GM21786 (cell line): ENCODE measurements around the gene ZNF768.
"Not testable (repeated sequence)": the region's sequence is repeated elsewhere in the genome, so short reads cannot be mapped to it uniquely, and the experiment has no call there.

Experiments used
- ATAC-seq: cut with Tn5 transposase; IDR thresholded peaks from one replicate; pipeline ENCODE4 v1.9.1; 2021; ENCODE audit not compliant: unreplicated experiment

ZNF768 gene

DNA sequence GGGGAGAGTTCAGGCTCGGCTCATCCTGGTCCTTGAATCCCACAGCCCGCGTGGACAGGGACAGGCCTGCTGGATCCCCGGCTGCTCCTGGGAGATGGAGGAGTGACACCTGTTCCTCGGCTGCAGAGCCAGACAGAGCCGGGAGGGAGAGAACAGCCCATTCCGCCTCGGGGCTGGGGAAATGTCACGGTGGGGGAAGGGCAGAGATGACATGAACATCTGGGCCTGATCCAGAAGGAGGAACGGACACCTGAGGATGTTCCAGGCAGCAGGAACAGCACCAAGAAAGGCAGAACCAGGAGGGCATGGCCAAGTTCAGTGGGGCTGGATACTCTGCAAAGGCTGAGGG is 29.7 kb upstream of the ZNF768 start:
- no peak for ATAC-seq

DNA sequence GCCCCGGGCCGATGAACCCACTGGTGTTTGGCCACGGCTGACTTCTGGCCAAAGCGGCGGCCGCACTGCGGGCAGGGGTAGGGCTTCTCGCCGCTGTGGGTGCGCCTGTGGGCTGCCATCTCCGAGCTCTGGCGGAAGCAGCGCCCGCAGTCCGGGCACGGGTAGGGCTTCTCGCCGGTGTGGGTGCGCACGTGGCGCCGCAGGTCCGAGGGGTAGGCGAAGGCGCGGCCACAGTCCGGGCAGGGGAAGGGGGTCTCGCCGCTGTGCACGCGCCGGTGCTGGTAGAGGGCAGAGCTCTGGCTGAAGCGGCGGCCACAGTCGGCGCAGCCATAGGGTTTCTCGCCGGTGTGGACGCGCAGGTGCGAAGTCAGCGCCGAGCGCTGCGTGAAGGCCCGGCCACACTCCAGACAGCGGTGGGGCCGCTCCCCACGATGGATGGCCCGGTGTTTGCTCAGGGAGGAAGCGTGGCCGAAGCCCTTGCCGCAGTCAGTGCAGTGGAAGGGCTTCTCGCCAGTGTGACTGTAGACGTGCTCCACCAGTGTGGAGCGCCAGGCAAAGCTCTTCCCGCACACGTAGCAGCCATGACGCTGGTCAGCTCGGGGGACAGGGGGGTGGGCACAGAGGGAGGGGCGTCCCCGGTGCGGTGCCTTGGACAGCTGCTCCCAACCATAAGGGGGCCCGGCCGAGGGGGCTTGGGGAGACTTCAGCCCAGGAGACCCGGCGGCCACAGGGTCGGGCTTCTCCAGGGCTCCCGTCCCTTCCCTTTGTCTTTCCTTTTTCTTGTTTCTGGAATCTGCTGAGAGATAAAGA is 29.2 kb upstream of the ZNF768 start:
- ATAC-seq: no peak

DNA sequence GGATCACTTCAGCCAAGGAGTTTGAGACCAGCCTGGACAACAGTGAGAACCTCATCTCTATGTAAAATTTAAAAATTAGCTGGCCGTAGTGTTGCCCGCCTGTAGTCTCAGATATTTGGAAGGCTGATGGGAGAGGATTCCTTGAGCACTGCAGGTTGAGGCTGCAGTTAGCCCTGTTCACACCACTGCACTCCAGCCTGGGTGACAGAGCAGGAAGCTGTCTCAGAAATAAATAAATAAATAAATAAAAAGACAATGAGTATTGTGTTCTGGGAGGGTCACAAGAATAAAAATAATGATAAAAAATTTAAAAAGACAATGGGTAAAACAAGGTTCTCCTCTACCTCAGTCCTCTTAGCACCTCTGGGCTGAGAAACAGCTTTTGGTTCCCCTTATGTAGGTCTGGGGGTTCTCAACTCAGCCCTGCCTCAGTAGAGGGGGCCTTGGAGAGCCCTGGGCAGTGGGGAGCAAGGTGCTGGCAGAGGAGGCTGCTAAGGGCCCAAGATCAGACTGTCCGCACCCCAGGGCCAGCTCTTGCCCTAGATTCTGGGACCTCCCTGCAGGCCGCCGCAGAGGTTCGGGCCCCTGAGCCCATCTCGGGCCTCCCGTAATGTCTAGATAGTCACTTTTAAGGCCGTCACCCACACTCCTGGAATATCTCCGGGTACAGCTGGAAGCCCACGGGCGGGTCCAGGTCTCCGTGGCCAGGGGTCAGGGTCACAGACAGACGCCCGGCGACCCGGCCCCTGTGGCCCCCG is 28.4 kb upstream of the ZNF768 start:
- no peak for ATAC-seq

DNA sequence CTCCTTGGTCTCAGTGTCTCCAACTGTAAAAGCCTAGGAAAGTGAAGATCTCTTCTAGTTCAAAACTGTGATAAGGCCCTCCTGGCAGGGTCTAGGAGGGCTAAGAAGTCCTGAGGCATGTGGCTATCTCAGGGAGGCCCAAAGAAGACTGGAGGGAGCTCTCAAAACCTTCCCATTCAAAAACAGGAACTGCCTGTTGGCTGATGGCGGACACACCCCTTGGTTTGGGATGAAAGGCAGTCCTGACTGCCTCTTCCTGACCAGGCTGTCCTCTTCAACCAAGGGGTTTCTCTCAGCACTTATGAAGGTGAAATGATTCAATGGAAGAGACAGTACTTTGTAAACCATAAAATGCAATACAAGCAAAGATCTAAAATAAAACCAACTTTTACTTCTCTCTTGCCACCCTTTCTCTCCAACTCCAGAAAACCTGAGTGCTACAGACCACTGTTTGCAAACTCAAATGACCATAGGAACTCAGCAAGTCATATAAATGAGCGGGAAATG is 27.1 kb upstream of the ZNF768 start:
- ATAC-seq: no peak

DNA sequence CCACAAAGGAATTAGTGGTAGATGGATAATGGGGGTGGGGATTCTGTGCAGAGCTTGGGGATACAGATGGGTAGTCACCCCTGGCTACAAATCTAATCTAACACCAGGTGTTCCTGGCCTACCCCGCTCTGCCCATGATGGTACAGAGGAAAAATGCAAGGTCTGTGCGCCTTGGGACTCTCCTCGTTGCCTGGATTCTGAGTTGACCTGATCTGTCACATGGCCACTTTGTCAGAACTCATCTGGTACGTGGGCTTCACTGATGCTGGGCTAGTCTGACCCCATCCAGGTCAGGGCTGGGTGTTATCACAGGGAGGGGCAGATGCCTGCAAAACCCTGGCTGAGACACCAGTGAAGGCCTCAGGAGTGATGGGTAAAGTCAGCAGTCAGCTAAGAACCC is 26.6 kb upstream of the ZNF768 start:
- ATAC-seq: no peak

DNA sequence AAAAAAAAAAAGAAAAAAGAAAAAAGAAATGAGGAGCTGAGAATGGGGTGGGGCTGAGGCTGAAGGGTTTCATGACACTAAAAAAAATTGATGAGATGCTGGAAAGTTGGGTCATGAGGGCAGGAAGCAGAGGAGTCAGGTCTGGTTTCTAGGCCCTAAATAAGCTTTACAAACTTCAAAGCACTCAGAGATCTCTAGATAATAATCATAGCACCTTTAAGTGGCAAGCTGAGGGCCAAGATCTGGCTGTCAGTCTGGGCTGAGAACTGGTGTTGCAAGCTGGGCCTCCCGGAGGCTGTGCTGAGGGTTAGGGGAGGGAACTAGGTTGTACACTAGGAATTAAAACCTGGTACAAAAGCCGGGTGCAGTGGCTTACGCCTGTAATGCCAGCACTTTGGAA is 25.4 kb upstream of the ZNF768 start:
- no peak for ATAC-seq

DNA sequence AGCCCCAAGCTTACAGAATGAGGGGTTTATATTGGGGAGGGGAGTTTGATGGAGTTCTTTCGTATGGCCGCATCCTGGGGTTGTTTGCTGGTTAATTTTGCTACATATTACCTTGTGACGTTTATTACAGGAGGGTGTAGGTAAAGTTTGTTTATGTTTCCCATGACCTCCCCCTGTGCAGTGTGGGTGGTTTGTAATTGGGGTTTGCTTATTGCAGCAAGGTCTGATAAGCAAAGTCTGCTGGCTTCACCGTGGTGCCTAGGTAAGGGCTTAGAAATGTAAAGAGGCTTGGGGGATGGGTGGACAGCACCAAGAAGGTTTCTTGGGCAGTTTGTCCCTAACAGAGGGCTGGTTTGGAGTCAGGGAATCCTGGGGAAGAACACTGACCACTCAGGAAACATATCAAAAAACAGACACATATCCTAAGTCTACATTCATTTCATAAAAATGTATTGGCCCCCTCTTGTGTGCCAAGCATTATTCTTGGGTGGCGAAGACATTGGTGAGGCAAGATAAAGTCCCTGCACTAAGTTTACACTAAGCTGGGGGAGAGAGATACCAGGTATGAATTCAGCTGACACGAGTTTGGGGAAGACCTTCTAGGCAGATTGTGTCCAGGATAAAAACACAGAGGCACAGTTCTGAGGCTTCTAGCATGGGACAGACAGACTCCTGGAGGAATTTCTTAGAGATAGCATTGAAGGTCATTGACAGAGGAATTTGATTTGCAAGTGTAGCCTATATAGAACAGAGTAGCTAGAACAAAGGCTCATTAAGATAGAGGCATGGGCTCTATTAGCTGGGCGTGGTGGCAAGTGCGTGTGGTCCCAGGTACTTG is 22.3 kb upstream of the ZNF768 start:
- ATAC-seq: no peak

DNA sequence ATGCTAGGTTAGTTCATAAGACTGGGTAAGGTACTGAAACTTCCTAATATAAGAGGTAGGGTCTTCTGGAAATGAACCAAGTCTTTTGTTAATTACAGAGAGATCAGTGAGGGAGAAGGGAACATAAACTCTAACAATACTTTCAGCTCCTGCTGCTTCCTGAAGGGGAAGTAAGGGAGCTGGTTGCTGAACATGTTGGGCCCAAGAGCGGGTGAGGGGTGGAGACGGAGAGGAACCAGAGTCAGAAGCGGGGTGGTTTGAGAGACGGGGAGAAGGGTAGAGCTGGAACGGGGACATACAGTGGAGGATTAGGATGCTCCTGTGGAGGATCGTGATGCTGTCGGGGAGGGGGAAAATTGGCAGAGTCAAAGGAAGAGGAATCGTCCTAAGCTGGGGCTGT is 19.7 kb upstream of the ZNF768 start:
- no peak for ATAC-seq

DNA sequence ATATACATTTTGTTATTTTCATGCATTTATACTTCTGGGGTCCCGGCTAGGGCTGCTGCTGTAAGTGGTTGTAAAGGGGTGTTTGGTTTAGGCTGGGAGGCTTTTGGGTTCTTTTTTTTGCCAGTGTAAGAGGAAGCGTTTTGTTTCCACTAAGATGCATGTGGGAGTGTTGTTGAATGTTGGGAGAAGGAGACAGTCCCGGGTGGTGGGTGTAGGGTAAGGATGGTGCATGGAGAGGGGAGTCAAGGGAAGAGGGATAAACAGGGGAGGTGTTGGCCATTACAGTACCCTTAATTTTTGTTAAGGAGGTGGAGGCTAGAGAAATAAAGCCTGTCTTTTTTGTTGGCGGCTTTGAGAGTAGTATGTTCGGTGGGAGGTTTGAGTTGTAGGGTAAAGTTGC is 16.7 kb upstream of the ZNF768 start:
- no peak for ATAC-seq

DNA sequence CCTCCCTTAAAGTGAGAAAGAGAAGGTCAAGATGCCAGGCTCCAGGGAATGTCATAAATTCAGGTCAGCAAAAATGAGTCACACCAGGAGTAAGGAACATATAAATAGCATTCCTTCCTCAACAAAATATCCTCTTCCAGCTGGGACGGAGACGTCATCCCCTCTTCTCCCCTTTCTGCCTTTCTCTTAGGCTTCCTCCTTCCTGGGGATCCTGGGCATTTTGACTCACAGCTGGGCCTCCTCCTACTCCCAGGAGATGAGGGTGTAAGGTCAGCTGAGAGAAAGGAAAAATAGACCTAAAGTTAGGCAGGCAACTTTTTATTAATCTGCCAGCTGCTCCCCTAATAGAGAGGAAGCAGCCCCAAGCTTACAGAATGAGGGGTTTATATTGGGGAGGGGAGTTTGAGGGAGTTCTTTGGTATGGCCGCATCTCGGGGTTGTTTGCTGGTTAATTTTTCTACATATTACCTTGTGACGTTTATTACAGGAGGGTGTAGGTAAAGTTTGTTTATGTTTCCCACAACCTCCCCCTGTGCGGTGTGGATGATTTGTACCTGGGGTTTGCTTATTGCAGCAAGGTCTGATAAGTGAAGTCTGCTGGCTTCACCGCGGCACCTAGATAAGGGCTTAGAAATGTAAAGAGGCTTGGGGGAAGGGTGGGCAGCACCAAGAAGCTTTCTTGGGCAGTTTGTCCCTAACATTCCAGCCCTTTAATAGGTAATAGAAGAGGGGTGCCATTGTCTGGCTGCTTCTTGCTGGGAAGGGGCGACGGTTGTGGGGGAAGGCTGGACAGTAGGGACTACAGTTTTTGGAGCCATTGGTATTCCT is 15.3 kb upstream of the ZNF768 start:
- no peak for ATAC-seq

DNA sequence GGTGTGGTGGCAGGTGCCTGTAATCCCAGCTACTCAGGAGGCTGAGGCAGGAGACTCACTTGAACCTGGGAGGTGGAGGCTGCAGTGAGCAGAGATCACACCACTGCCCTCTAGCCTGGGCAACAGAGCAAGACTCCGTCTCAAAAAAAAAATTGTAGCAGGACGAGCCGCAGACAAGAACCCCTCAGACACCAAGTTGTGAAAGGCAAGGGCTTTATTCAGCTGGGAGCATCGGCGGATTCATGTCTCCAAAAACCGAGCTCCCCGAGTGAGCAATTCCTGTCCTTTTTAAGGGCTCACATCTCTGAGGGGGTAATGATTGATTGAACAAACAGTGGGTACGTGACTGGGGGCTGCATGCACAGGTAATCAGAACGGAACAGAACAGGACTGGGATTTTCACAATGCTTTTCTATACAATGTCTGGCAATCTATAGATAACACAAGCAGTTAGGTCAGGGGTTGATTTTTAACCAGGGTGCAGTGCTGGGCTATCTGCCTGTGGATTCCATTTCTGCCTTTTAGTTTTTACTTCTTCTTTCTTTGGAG is 14.6 kb upstream of the ZNF768 start:
- not testable (repeated sequence) for ATAC-seq

DNA sequence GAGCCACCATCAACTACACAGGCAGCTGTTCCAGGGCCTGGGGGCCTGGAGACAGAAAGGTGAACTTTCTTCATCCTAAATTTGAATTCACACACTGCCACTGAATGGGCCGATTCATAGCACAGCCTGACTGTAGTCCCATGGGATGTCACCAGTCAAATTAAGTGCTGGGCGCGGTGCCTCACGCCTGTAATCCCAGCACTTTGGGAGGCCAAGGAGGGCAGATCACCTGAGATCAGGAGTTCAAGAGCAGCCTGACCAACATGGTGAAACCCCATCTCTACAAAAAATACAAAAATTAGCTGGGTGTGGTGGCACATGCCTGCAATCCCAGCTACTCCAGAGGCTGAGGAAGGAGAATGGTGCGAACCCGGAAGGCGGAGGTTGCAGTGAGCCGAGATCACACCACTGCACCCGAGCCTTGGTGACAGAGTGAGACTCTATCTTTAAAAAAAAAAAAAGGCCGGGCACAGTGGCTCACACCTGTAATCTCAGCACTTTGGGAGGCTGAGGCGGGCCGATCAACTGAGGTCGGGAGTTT is 13.7 kb upstream of the ZNF768 start:
- ATAC-seq: not testable (repeated sequence)

DNA sequence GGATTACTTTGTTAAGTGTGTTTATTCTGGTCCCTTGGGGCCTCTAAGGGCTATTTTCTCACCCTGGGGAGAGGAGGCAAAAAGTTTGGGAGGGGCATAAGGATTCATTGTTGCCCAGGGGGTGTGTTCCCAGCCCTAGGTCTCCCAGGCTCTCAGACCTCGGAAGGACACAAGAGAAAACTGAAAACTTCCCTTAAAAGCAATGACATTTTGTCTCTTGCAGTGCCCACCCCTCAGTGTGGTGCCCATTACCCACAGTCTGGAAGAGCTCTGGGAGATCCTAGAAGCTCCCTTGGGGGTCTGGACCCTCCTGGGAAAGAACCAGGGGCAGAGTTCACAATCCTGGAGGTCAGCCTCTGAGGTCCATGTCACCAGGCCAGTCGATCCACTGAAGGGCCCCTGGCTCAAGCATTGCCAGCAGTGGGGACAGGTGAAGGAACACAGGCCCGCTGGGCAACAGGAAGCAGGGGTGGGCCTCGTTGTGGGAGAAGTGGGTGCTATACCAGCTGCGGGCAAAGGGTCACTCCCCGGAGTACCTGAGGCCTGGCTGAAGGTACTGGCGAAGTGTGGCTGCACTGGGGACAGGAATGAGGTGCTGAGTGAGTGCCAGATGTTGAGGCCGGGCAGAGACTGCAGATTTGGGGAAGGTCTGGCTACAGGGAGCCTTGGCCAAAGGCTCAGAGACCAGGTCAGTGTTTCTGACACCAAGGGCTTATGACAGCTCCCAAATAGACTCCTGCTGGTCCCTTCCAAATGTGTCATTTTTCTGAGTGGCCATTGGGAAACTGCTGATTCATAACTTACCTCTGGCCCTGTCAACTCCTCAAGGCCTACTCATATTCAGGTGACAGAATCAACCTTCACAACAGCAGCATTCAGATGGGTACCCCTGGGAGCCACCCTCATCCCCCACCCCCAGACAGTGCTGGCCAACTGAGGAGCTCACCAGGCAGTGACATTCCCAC is 12.9 kb upstream of the ZNF768 start:
- ATAC-seq: no peak

DNA sequence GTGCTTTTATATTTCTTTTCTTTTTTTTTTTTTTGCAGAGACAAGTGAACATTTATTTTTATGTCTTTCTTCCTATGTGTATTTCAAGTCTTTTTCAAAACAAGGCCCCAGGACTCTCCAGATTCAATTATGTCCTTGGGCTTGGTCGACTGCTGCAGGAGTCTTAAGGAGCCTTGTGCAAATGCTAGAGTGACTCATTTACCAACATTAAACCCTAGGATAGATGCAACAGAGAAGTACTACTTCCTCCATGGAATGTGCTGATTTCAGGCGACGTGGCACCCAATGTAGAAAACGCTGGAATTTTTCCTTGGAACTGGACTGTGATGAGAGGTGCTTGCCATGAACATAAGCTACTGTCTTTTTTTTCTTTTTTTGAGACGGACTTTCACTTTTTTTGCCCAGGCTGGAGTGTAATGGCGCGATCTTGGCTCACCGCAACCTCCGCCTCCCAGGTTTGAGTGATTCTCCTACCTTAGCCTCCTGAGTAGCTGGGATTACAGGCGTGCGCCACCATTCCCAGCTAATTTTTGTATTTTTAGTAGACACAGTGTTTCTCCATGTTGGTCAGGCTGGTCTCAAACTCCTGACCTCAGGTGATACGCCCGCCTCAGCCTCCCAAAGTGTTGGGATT is 10.1 kb upstream of the ZNF768 start:
- not testable (repeated sequence) for ATAC-seq

DNA sequence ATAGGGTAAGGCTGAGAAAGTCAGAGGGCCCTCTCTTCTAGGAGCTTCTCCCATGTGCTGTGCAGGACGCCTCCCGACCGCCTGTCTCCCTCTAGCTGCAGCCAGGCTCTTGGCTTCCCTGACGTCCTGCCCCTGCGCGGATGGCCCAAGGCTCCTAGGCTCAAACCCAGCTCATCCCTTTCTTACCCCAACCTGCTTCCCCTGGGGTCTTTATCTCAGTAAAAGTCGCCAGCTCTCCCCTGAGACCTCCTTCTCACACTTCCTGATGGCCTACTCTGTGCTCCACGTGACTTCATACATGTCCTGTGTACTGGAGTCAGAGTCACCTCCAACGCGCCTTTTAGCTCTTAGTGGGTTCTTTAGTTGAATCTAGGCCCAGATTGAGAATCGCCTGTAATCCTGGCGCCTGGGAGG is 9.4 kb upstream of the ZNF768 start:
- no peak for ATAC-seq

DNA sequence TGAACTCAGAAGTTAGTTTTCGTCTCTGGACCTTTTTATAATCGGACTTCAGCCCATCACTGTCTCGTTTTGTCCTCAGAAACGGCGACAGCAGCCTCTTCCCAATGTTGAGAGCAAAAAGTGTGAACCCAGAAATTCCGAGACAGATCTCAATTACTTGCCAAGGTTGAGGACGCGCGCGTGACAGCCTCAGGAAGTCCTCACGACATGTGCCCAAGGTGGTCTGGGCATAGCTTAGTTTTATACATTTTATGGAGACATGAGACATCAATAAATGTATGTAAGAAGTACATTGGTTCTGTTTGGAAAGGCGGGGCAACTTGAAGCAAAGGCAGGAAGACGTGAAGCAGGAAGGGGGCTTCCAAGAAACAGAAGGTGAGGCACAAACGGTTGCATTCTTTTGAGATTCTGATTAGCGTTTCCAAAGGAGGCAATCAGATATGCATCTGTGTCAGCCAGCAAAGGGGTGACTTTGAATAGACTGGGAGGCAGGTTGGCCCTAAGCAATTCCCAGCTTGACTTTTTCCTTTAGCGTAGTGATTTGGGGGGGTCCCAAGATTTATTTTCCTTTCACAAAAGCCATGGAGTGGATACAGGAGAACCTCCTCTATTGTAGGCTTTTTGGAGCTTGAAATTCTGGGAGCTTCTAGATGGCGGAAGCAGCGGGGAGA is 8.9 kb upstream of the ZNF768 start:
- ATAC-seq: peak; percentile 8

DNA sequence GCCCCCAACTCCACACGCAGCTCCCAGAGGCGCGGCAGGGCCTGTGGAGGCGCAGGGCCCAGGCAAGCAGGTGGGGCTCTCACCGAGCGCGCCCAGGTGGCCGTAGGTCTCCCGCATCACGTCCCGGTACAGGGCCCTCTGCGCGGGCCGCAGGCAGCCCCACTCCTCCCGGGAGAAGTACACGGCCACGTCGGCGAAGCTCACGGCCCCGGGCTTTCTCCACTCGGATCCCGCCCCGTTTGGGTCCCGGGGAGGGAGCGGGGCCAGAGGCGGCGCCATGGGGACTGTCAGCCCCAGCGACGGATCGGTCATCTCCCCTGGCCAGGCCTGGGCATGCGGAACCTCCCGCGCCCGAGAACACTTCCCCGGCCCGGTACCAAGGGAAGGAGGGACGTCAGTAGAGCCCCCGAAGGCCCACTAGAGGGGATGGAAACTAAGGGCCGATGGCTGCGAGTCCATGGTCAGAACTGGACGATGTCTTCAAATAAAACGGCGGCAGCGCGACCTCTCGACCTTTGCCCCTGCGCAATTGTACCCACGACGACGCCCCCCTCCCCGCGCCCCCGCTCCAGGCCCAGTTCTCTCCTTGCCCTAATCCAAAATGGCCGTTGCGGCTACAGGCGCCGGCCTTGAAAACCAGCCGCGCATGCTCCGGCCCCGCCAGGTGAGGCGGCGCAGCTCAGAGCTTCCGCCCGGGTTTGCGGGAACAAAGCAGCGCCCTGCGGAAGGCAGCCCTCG is 8.2 kb upstream of the ZNF768 start, which contains the start of gene ZNF747:
Gene ZNF747 (minus strand): TSS at position 491 of the 738 bp plus-strand sequence. CDS start 179 bp downstream, at position 312.
- ATAC-seq: peak; percentile 56
